Measurements from ENCODE around the gene LHFPL3. TPM values are rescaled to one million over a fixed set of nuclear protein-coding genes. Genes with fewer than 3 reads are reported as not detected.

Gene LHFPL3
- total RNA-seq, 4 donors from 2014 or later: not detected

- DNase-seq: no peak
Observed at GRCh38 chr7:104841798-104842197, 513.4 kb downstream of the LHFPL3 start.

GRCh38 chr7:104843198-104843597 is 514.8 kb downstream of the LHFPL3 start:
- H3K4me1 ChIP-seq: no peaks in the 10 kb centered on the region
- H3K36me3 ChIP-seq: no peaks in the 10 kb centered on the region
- H3K9me3 ChIP-seq: no peaks in the 10 kb centered on the region
- no peak for TF ChIP-seq CTCF (IDR thresholded peaks at IDR 0.05)
- TF ChIP-seq POLR2A (IDR thresholded peaks at IDR 0.05): no peak
- no peak for DNase-seq
- no peak overlapping the region for H3K27ac ChIP-seq
- no peaks in the 10 kb centered on the region for H3K27me3 ChIP-seq
- H3K4me3 ChIP-seq: no peak overlapping the region

More at GRCh38 chr7:104841798-104842197, 513.4 kb downstream of the LHFPL3 start:
- no peak overlapping the region for H3K27ac ChIP-seq
- no peaks in the 10 kb centered on the region for H3K9me3 ChIP-seq
- H3K4me3 ChIP-seq: no peak overlapping the region
- no peaks in the 10 kb centered on the region for H3K36me3 ChIP-seq
- no peaks in the 10 kb centered on the region for H3K4me1 ChIP-seq
- TF ChIP-seq POLR2A (IDR thresholded peaks at IDR 0.05) (no peak), CTCF (IDR thresholded peaks at IDR 0.05) (no peak)
- no peaks in the 10 kb centered on the region for H3K27me3 ChIP-seq

- H3K27me3 ChIP-seq: no peaks in the 10 kb centered on the region
- no peaks in the 10 kb centered on the region for H3K4me1 ChIP-seq
- H3K4me3 ChIP-seq: no peak overlapping the region
- no peaks in the 10 kb centered on the region for H3K36me3 ChIP-seq
- no peak for TF ChIP-seq POLR2A (IDR thresholded peaks at IDR 0.05)
- no peak for TF ChIP-seq CTCF (IDR thresholded peaks at IDR 0.05)
- no peak for DNase-seq
- H3K27ac ChIP-seq: no peak overlapping the region
- no peaks in the 10 kb centered on the region for H3K9me3 ChIP-seq
Observed at GRCh38 chr7:104845557-104845956, 517.2 kb downstream of the LHFPL3 start.

GRCh38 chr7:104846731-104847130 is 518.3 kb downstream of the LHFPL3 start:
- Histone ChIP-seq H3K27ac (no peak overlapping the region), H3K9me3 (no peaks in the 10 kb centered on the region), H3K27me3 (no peaks in the 10 kb centered on the region), H3K4me1 (no peaks in the 10 kb centered on the region), H3K4me3 (no peak overlapping the region), H3K36me3 (no peaks in the 10 kb centered on the region)
- no peak for DNase-seq
- TF ChIP-seq CTCF (IDR thresholded peaks at IDR 0.05) (no peak), POLR2A (IDR thresholded peaks at IDR 0.05) (no peak)

GRCh38 chr7:104848138-104848990 is 520.0 kb downstream of the LHFPL3 start:
- Histone ChIP-seq H3K4me3 (no peak overlapping the region), H3K4me1 (no peaks in the 10 kb centered on the region), H3K36me3 (no peaks in the 10 kb centered on the region), H3K9me3 (no peaks in the 10 kb centered on the region), H3K27me3 (no peaks in the 10 kb centered on the region), H3K27ac (no peak overlapping the region)
- no peak for TF ChIP-seq POLR2A (IDR thresholded peaks at IDR 0.05)
- peak; percentile 61 to 75 (median 65) for TF ChIP-seq CTCF (IDR thresholded peaks at IDR 0.05)
- DNase-seq: peak in 2 of 3 donors; percentile 43 to 69

Measured in Peyer's patch (tissue), 4 donors.